Natural killer cell (primary cell): ENCODE data around the gene CXCL17. TPM values are rescaled to one million over a fixed set of nuclear protein-coding genes. Genes with fewer than 3 reads are reported as not detected.

Source experiments
- ATAC-seq, 3 donors: fragments of 150-1000 bp in 2 of 3; fragments of 200-7000 bp in 1 of 3; cut with Tn5 transposase; 1 replicate in 1 of 3; 2 replicates in 2 of 3; pipeline ENCODE4 v1.10.0; 2021; ENCODE audit warnings: mild to moderate bottlenecking in 2 of 3, moderate library complexity in 2 of 3
- DNase-seq, 2 donors: peaks; one replicate each; pipeline versions ENCODE4 v3.0.0 to v3.0.0-alpha.2; 2013 to 2021; ENCODE audit warnings: mixed read lengths in 1 of 2
- H3K27ac ChIP-seq: one replicate; pipeline ENCODE4 v1.5.1; 2013; ENCODE audit warnings: mild to moderate bottlenecking, low read length
- H3K27me3 ChIP-seq: one replicate; pipeline ENCODE4 v1.6.1; 2013; ENCODE audit warnings: low read length; ENCODE audit not compliant: control insufficient read depth, insufficient read depth
- H3K36me3 ChIP-seq: one replicate; pipeline ENCODE4 v1.6.1; 2013; ENCODE audit warnings: low read length; ENCODE audit not compliant: control insufficient read depth, insufficient read depth
- H3K4me1 ChIP-seq: one replicate; pipeline ENCODE4 v1.6.1; 2013; ENCODE audit warnings: low read length; ENCODE audit not compliant: control insufficient read depth, insufficient read depth
- H3K4me3 ChIP-seq: one replicate; pipeline ENCODE4 v1.5.1; 2013; ENCODE audit warnings: low read length
- H3K9me3 ChIP-seq: one replicate; pipeline ENCODE4 v1.6.1; 2013; ENCODE audit warnings: low read length; ENCODE audit not compliant: control insufficient read depth, insufficient read depth
- H3K27ac Mint-ChIP-seq, 2 donors: one replicate each; pipeline ENCODE4 v1.8.0; 2022; ENCODE audit warnings: mild to moderate bottlenecking in 2 of 2, mixed read lengths in 2 of 2, moderate library complexity in 1 of 2
- H3K27me3 Mint-ChIP-seq, 2 donors: one replicate each; pipeline ENCODE4 v1.8.0; 2022; ENCODE audit warnings: low read depth in 2 of 2, mixed read lengths in 2 of 2
- H3K36me3 Mint-ChIP-seq: one replicate; pipeline ENCODE4 v1.8.0; 2022; ENCODE audit warnings: mixed read lengths
- H3K4me1 Mint-ChIP-seq, 2 donors: one replicate each; pipeline ENCODE4 v1.8.0; 2022; ENCODE audit warnings: mixed read lengths in 2 of 2
- H3K4me3 Mint-ChIP-seq: one replicate; pipeline ENCODE4 v1.8.0; 2022; ENCODE audit warnings: mild to moderate bottlenecking, moderate library complexity, mixed read lengths
- H3K9me3 Mint-ChIP-seq, 2 donors: one replicate each; pipeline ENCODE4 v1.8.0; 2022; ENCODE audit warnings: mixed read lengths in 2 of 2
- WGBS: methylation state at CpG from one replicate; pipeline ENCODE4 v1.1.7; 2013; ENCODE audit warnings: missing lambda C conversion rate; ENCODE audit not compliant: insufficient coverage; 5-methylcytosine and 5-hydroxymethylcytosine counted together
- intact Hi-C: fragments of 100-400 bp; cut with micrococcal nuclease; formaldehyde crosslinking; loops from one replicate; pipeline ENCODE4 v1.14.2; 2022
- total RNA-seq, 4 donors: library from RNA; stranded (reverse); fragments of 120-200 nt in 1 of 4; gene quantifications; one replicate each; pipeline versions ENCODE4 v1.2.3 to v1.2.4, GENCODE V29; 2013 to 2022
- TF ChIP-seq, protein P1 (sequence below): fragments of 200-600 bp; IDR thresholded peaks from one replicate; pipeline ENCODE4 v1.8.0; 2022; ENCODE audit warnings: antibody characterized with exemption

CXCL17 gene
- total RNA-seq, 3 donors from 2014 or later (not counting 1 experiment from before 2014, with no cell fraction given): not detected

DNA sequence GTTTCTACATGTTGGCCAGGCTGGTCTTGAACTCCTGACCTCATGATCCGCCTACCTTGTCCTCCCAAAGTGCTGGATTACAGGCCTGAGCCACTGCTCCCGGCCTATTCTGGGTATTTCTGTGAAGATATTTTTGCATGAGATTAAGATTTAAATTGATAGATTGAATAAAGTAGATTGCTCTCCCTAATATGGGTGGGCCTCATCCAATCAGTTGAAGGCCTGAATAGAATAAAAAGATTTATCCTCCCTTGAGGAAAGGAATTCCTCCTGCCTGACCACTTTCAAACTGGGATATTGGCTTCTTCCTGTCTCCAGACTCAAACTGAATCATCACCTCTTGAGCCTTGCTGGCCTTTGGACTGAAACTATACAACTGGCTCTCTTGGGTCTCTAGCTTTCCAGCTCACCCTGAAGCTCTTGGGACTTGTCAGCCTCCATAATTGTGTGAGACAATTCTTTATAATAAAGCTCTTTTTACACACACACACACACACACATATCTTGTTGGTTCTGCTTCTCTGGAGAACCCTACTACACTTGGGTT is 36.1 kb upstream of the CXCL17 start:
- H3K4me3 ChIP-seq: no peak overlapping the region
- Mint-ChIP-seq H3K36me3 (no peaks in the 10 kb centered on the region), H3K9me3 (no peaks in the 10 kb centered on the region), H3K4me3 (no peak overlapping the region), H3K27me3 (no peaks in the 10 kb centered on the region), H3K27ac (no peak overlapping the region), H3K4me1 (peaks cover 6 to 14% of the 10 kb centered on the region in 2 donors)
- TF ChIP-seq, protein P1, sequence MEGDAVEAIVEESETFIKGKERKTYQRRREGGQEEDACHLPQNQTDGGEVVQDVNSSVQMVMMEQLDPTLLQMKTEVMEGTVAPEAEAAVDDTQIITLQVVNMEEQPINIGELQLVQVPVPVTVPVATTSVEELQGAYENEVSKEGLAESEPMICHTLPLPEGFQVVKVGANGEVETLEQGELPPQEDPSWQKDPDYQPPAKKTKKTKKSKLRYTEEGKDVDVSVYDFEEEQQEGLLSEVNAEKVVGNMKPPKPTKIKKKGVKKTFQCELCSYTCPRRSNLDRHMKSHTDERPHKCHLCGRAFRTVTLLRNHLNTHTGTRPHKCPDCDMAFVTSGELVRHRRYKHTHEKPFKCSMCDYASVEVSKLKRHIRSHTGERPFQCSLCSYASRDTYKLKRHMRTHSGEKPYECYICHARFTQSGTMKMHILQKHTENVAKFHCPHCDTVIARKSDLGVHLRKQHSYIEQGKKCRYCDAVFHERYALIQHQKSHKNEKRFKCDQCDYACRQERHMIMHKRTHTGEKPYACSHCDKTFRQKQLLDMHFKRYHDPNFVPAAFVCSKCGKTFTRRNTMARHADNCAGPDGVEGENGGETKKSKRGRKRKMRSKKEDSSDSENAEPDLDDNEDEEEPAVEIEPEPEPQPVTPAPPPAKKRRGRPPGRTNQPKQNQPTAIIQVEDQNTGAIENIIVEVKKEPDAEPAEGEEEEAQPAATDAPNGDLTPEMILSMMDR: no peak
- intact Hi-C loops: no loop called here
- H3K4me1 ChIP-seq: no peaks in the 10 kb centered on the region
- no peaks in the 10 kb centered on the region for H3K27me3 ChIP-seq
- ATAC-seq (no peak), DNase-seq (no peak)
- H3K36me3 ChIP-seq: no peaks in the 10 kb centered on the region
- H3K27ac ChIP-seq: no peak overlapping the region
- H3K9me3 ChIP-seq: no peaks in the 10 kb centered on the region
- WGBS: 94% methylated on average over 2 of the region's 2 CpGs

DNA sequence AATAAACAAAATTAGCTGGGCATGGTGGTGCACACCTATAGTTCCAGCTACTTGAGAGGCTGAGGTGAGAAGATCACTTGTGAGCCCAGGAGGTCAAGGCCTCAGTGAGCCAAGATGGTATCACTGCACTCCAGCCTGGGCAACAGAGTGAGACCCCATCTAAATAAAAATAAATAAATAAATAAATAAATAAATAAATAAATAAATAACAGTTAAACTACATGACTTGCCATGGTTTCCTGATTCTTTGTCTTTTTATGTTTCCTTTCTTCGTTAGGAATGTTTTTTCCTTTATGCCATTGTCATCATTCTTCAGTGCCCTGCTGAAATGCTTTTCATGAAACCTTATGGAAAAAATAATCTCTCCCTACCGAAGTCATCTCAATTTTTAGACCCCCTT is 35.2 kb upstream of the CXCL17 start:
- intact Hi-C loops: no loop called here
- DNase-seq: no peak
- Mint-ChIP-seq H3K36me3 (no peaks in the 10 kb centered on the region), H3K27me3 (peaks cover 0 to 2% of the 10 kb centered on the region in 2 donors), H3K9me3 (no peaks in the 10 kb centered on the region), H3K4me3 (no peak overlapping the region), H3K27ac (no peak overlapping the region), H3K4me1 (peaks cover 6 to 14% of the 10 kb centered on the region in 2 donors)
- Histone ChIP-seq H3K9me3 (no peaks in the 10 kb centered on the region), H3K27me3 (no peaks in the 10 kb centered on the region), H3K36me3 (no peaks in the 10 kb centered on the region), H3K4me1 (no peaks in the 10 kb centered on the region), H3K4me3 (no peak overlapping the region), H3K27ac (no peak overlapping the region)
- no peak for ATAC-seq
- WGBS: 100% methylated on average over 1 of the region's 2 CpGs
- TF ChIP-seq, protein P1: no peak

DNA sequence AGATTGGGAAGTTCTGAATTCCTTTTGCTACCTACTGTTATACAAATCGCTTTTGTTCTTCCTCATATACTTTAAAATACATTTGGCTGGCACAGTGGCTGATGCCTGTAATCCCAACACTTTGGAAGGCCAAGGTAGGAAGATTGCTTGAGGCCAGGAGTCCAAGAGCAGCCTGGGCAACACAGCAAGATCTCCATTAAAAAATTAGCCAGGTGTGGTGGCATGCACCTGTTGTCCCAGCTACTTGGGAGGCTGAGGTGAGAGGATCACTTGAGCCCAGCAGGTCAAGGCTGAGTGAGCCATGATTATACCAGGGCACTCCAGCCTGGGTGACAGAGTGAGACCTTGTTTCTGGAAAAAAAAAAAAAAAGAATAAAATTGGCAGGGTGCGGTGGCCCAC is 34.4 kb upstream of the CXCL17 start:
- Histone ChIP-seq H3K36me3 (no peaks in the 10 kb centered on the region), H3K27me3 (no peaks in the 10 kb centered on the region), H3K9me3 (no peaks in the 10 kb centered on the region), H3K4me1 (no peaks in the 10 kb centered on the region), H3K4me3 (no peak overlapping the region), H3K27ac (no peak overlapping the region)
- TF ChIP-seq, protein P1: no peak
- H3K4me1 Mint-ChIP-seq: peaks cover 6 to 14% of the 10 kb centered on the region in 2 donors
- H3K27me3 Mint-ChIP-seq: peaks cover 0 to 4% of the 10 kb centered on the region in 2 donors
- H3K27ac Mint-ChIP-seq: no peak overlapping the region
- H3K36me3 Mint-ChIP-seq: no peaks in the 10 kb centered on the region
- ATAC-seq: no peak
- 92% methylated on average over 2 of the region's 2 CpGs for WGBS
- no peaks in the 10 kb centered on the region for H3K9me3 Mint-ChIP-seq
- H3K4me3 Mint-ChIP-seq: no peak overlapping the region
- DNase-seq: no peak
- intact Hi-C loops: no loop called here

DNA sequence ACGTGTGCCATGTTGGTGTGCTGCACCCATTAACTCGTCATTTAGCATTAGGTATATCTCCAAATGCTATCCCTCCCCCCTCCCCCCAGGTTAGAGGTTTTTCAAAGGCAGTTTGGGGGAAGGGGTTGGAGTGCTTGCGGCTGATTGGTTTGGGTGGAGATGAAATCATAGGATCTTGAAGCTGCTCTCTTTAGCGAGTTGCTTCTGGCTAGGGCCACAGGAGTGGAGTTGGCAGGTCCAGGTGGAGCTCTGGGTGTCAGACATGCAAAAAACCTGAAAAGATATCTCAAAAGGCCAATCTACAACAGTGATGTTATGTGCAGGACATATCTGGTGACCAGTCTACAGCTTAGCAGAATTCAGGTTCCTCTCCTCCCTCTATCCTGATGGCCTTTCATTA is 32.6 kb upstream of the CXCL17 start:
- no peak overlapping the region for H3K27ac ChIP-seq
- peaks cover 0 to 4% of the 10 kb centered on the region in 2 donors for H3K27me3 Mint-ChIP-seq
- H3K36me3 Mint-ChIP-seq: no peaks in the 10 kb centered on the region
- H3K4me3 ChIP-seq: no peak overlapping the region
- intact Hi-C loops: no loop called here
- TF ChIP-seq, protein P1: no peak
- no peak overlapping the region for H3K4me3 Mint-ChIP-seq
- H3K27me3 ChIP-seq: no peaks in the 10 kb centered on the region
- H3K27ac Mint-ChIP-seq: no peak overlapping the region
- DNase-seq: no peak
- WGBS: 86% methylated on average over 2 of the region's 4 CpGs
- H3K4me1 Mint-ChIP-seq: peaks cover 0 to 1% of the 10 kb centered on the region in 2 donors
- ATAC-seq: no peak
- H3K4me1 ChIP-seq: no peaks in the 10 kb centered on the region
- H3K9me3 ChIP-seq: no peaks in the 10 kb centered on the region
- no peaks in the 10 kb centered on the region for H3K9me3 Mint-ChIP-seq
- H3K36me3 ChIP-seq: no peaks in the 10 kb centered on the region
